ENCODE results near the gene BABAM2. TPM values are rescaled to one million over a fixed set of nuclear protein-coding genes. Genes with fewer than 3 reads are reported as not detected.

BABAM2 gene
- total RNA-seq, 1 donor from 2014 or later = 28.5 TPM

DNA sequence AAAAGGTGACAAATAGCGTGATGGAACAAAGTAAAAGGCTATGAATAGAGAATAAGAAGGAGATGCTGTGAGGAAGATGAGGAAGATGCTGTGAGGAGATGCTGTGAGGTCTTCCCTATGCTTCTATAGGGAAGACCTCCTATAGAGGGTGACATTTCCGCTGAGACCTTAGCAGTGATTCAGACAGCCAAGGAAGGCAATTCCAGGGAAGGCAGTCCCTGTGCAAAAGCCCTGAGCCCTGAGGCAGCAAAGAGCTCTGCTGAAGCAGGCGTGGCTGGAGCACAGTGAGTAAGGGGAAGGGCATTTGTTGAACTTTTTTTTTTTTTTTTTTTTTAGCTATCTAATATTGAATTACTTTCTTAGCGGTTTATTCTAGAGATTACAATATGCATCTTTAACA, 359.5 kb downstream of the BABAM2 start:
- no peak overlapping the region for H3K27ac ChIP-seq (ENCODE audit: low read depth, low read length)

GRCh38 chr2:28251337-28251736, 360.8 kb downstream of the BABAM2 start:
- no peak overlapping the region for H3K4me3 Mint-ChIP-seq (ENCODE audit: unreplicated experiment)
- Histone ChIP-seq H3K9me3 (ENCODE audit: insufficient read depth, low read depth, low read length) (no peaks in the 10 kb centered on the region), H4K20me1 (ENCODE audit: insufficient read depth, low read length) (no peaks in the 10 kb centered on the region), H3K27me3 (ENCODE audit: insufficient read depth, low read length) (no peaks in the 10 kb centered on the region), H3K4me3 (ENCODE audit: insufficient read depth, low read depth, low read length) (no peak overlapping the region), H3K27ac (ENCODE audit: low read depth, low read length) (no peak overlapping the region), H3K36me3 (ENCODE audit: insufficient read depth, low read length) (no peaks in the 10 kb centered on the region), H3K4me2 (ENCODE audit: low read length) (no peak overlapping the region), H3K9ac (ENCODE audit: low read length) (no peak overlapping the region), H3K4me1 (ENCODE audit: insufficient read depth, low read length) (peaks cover 11% of the 10 kb centered on the region), H2AFZ (ENCODE audit: low read depth, low read length) (no peak overlapping the region), H3K79me2 (ENCODE audit: insufficient read depth, low read length) (no peaks in the 10 kb centered on the region)
- no peaks in the 10 kb centered on the region for H3K36me3 Mint-ChIP-seq (ENCODE audit: low read depth, unreplicated experiment)
- peaks cover 22% of the 10 kb centered on the region for H3K4me1 Mint-ChIP-seq (ENCODE audit: low read depth, unreplicated experiment)
- H3K27me3 Mint-ChIP-seq (ENCODE audit: low read depth, unreplicated experiment) = no peaks in the 10 kb centered on the region
- TF ChIP-seq, protein P1, sequence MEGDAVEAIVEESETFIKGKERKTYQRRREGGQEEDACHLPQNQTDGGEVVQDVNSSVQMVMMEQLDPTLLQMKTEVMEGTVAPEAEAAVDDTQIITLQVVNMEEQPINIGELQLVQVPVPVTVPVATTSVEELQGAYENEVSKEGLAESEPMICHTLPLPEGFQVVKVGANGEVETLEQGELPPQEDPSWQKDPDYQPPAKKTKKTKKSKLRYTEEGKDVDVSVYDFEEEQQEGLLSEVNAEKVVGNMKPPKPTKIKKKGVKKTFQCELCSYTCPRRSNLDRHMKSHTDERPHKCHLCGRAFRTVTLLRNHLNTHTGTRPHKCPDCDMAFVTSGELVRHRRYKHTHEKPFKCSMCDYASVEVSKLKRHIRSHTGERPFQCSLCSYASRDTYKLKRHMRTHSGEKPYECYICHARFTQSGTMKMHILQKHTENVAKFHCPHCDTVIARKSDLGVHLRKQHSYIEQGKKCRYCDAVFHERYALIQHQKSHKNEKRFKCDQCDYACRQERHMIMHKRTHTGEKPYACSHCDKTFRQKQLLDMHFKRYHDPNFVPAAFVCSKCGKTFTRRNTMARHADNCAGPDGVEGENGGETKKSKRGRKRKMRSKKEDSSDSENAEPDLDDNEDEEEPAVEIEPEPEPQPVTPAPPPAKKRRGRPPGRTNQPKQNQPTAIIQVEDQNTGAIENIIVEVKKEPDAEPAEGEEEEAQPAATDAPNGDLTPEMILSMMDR (IDR thresholded peaks at IDR 0.05; ENCODE audit: insufficient read depth, low read depth, low read length) = no peak
- TF ChIP-seq EZH2 (IDR thresholded peaks at IDR 0.05; ENCODE audit: insufficient read depth, low read length) = no peak
- no peak for DNase-seq (ENCODE audit: low read depth)
- H3K27ac Mint-ChIP-seq (ENCODE audit: unreplicated experiment) = no peak overlapping the region
- peaks cover 1% of the 10 kb centered on the region for H3K9me3 Mint-ChIP-seq (ENCODE audit: unreplicated experiment)
- no peak for FAIRE-seq

More for the DNA sequence above, 359.5 kb downstream of the BABAM2 start:
- H3K36me3 Mint-ChIP-seq (ENCODE audit: low read depth, unreplicated experiment) = peaks cover 1% of the 10 kb centered on the region
- peaks cover 4% of the 10 kb centered on the region for H3K9me3 Mint-ChIP-seq (ENCODE audit: unreplicated experiment)
- H4K20me1 ChIP-seq (ENCODE audit: insufficient read depth, low read length) = no peaks in the 10 kb centered on the region
- H3K4me1 Mint-ChIP-seq (ENCODE audit: low read depth, unreplicated experiment) = peaks cover 22% of the 10 kb centered on the region
- H3K4me2 ChIP-seq (ENCODE audit: low read length) = peak overlapping the region; percentile 9
- H3K27ac Mint-ChIP-seq (ENCODE audit: unreplicated experiment) = peak overlapping the region; percentile 50
- TF ChIP-seq, protein P1 (IDR thresholded peaks at IDR 0.05; ENCODE audit: insufficient read depth, low read depth, low read length) = no peak
- no peak for TF ChIP-seq EZH2 (IDR thresholded peaks at IDR 0.05; ENCODE audit: insufficient read depth, low read length)
- DNase-seq (ENCODE audit: low read depth) = peak; percentile 83
- no peak overlapping the region for H2AFZ ChIP-seq (ENCODE audit: low read depth, low read length)
- H3K4me3 ChIP-seq (ENCODE audit: insufficient read depth, low read depth, low read length) = no peak overlapping the region
- H3K27me3 Mint-ChIP-seq (ENCODE audit: low read depth, unreplicated experiment) = no peaks in the 10 kb centered on the region
- H3K27me3 ChIP-seq (ENCODE audit: insufficient read depth, low read length) = no peaks in the 10 kb centered on the region
- H3K9ac ChIP-seq (ENCODE audit: low read length) = no peak overlapping the region
- H3K36me3 ChIP-seq (ENCODE audit: insufficient read depth, low read length) = no peaks in the 10 kb centered on the region
- no peaks in the 10 kb centered on the region for H3K9me3 ChIP-seq (ENCODE audit: insufficient read depth, low read depth, low read length)
- H3K79me2 ChIP-seq (ENCODE audit: insufficient read depth, low read length) = no peaks in the 10 kb centered on the region
- peaks cover 11% of the 10 kb centered on the region for H3K4me1 ChIP-seq (ENCODE audit: insufficient read depth, low read length)
- FAIRE-seq = no peak
- H3K4me3 Mint-ChIP-seq (ENCODE audit: unreplicated experiment) = no peak overlapping the region

DNA sequence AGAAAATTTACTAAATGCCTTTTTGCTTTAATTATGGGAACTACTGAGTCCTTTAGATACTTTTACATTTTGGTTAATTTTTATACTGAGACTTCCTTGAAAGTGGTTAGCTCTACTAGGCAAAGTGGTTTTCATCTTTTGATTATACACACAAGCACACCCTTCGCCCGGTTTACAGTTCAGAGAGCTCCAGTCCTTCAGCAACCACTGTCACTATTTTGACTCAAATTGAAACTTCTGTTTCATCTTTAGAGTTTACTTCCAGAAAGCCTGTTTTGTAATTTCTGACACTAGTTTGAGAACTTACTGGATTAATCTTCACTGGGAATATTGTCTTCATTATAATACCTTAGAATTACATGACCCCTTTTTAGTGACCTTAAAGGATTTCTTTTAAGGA, 361.8 kb downstream of the BABAM2 start:
- Histone ChIP-seq H3K4me2 (ENCODE audit: low read length) (no peak overlapping the region), H3K9ac (ENCODE audit: low read length) (no peak overlapping the region), H2AFZ (ENCODE audit: low read depth, low read length) (no peak overlapping the region), H3K4me3 (ENCODE audit: insufficient read depth, low read depth, low read length) (no peak overlapping the region), H4K20me1 (ENCODE audit: insufficient read depth, low read length) (no peaks in the 10 kb centered on the region), H3K9me3 (ENCODE audit: insufficient read depth, low read depth, low read length) (no peaks in the 10 kb centered on the region), H3K27ac (ENCODE audit: low read depth, low read length) (no peak overlapping the region), H3K27me3 (ENCODE audit: insufficient read depth, low read length) (no peaks in the 10 kb centered on the region), H3K4me1 (ENCODE audit: insufficient read depth, low read length) (peaks cover 11% of the 10 kb centered on the region), H3K79me2 (ENCODE audit: insufficient read depth, low read length) (no peaks in the 10 kb centered on the region), H3K36me3 (ENCODE audit: insufficient read depth, low read length) (no peaks in the 10 kb centered on the region)
- peak; percentile 5 for FAIRE-seq
- TF ChIP-seq, protein P1 (IDR thresholded peaks at IDR 0.05; ENCODE audit: insufficient read depth, low read depth, low read length) = no peak
- TF ChIP-seq EZH2 (IDR thresholded peaks at IDR 0.05; ENCODE audit: insufficient read depth, low read length) = no peak
- Mint-ChIP-seq H3K27ac (ENCODE audit: unreplicated experiment) (no peak overlapping the region), H3K4me1 (ENCODE audit: low read depth, unreplicated experiment) (peaks cover 20% of the 10 kb centered on the region), H3K27me3 (ENCODE audit: low read depth, unreplicated experiment) (no peaks in the 10 kb centered on the region), H3K36me3 (ENCODE audit: low read depth, unreplicated experiment) (no peaks in the 10 kb centered on the region), H3K4me3 (ENCODE audit: unreplicated experiment) (no peak overlapping the region), H3K9me3 (ENCODE audit: unreplicated experiment) (no peaks in the 10 kb centered on the region)
- DNase-seq (ENCODE audit: low read depth) = no peak
